GM18870 (cell line): ENCODE results near the gene TTBK2.

Experiments
- ATAC-seq: cut with Tn5 transposase; IDR thresholded peaks from one replicate; pipeline ENCODE4 v1.9.1; 2021; ENCODE audit warnings: moderate library complexity; ENCODE audit not compliant: unreplicated experiment

TTBK2 gene

DNA sequence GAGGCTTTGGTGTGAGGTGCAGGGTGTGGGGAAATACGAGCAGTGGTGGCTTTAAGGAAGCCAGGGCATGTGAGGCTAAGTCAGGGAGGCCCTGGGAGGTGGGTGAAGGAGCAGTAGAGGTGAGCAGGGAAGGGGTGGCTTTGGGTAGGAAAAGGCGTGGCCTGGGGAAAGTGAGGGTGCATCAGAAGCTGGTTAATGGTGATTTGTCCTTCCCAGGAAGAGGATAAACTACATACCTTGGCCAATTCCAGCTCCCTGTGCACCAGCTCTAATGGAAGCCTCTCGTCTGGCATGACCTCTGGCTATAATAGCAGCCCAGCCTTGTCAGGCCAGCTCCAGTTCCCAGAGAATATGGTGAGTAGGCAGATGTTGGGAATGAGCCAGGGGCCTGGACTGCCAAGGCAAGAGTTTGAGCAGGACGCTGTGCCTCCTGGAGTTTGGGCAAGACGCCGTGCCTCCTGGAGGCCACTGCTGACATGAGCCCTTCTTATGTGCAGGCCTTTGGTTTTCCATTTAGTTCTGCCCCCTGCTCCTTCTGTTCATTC, 225.0 kb downstream of the TTBK2 start:
- no peak for ATAC-seq

DNA sequence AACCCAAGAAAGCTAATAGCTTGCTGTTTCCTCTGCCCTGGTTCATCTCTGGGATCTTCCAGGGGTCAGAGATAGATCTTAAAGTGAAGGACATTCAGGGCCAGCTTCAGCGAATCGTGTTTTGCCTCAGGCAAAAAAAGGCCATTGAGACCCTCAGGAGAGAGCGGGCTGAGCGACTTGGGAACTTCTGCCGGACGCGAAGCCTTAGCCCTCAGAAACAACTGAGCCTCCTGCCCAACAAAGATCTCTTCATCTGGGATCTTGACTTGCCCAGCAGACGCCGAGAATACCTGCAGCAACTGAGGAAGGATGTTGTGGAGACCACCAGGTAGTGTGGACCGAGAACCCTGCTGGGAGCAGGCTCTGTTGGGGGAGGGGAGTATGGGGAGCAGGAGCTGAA, 226.2 kb downstream of the TTBK2 start:
- ATAC-seq: no peak

DNA sequence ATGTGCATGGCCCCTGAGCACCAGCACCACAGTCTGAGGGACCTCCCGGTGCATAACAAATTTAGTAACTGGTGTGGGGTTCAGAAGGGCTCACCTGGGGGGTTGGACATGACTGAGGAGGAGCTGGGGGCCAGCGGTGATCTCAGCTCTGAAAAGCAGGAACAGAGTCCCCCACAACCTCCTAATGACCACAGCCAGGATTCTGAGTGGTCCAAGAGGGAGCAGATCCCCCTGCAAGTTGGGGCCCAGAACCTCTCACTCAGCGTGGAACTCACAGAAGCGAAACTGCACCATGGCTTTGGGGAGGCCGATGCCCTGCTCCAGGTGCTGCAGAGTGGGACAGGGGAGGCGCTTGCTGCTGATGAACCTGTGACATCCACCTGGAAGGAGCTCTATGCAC, 226.6 kb downstream of the TTBK2 start:
- no peak for ATAC-seq

DNA sequence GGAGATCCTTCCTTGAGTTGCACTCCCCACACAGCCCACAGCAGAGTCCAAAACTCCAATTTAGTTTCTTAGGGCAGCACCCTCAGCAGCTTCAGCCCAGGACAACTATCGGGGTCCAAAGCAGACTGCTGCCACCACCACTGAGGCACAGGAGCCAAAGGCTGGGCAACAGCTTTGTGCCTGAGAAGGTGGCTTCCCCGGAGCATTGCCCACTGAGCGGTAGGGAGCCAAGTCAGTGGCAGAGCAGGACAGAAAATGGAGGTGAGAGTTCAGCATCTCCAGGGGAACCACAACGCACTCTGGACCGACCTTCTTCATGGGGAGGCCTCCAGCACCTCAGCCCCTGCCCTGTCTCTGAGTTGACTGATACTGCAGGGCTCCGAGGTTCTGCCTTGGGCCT, 227.1 kb downstream of the TTBK2 start:
- ATAC-seq: no peak

DNA sequence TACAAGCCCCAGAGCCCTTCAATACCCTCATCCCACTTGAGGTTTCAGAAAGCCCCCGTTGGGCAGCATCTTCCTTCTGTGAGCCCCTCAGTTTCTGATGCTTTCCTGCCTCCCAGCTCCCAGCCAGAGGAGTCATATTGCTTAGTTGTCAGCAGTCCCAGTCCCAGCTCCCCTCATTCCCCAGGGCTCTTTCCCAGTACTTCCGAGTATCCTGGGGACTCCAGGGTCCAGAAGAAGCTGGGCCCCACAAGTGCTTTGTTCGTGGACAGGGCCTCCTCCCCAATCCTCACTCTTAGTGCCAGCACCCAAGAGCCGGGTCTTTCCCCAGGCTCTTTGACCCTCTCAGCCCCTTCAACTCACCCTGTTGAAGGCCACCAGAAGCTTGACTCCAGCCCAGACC, 227.6 kb downstream of the TTBK2 start:
- ATAC-seq: no peak

DNA sequence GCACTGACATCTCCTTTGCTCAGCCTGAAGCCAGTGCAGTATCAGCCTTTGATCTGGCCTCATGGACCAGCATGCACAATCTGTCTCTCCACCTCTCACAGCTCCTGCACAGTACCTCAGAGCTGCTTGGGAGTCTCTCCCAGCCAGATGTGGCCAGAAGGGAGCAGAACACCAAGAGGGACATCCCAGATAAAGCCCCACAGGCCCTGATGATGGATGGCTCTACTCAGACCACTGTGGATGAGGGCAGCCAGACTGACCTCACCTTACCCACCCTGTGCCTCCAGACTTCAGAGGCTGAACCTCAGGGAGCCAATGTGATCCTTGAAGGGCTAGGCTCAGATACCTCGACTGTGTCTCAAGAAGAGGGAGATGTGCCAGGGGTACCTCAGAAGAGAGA, 228.0 kb downstream of the TTBK2 start:
- ATAC-seq: no peak

DNA sequence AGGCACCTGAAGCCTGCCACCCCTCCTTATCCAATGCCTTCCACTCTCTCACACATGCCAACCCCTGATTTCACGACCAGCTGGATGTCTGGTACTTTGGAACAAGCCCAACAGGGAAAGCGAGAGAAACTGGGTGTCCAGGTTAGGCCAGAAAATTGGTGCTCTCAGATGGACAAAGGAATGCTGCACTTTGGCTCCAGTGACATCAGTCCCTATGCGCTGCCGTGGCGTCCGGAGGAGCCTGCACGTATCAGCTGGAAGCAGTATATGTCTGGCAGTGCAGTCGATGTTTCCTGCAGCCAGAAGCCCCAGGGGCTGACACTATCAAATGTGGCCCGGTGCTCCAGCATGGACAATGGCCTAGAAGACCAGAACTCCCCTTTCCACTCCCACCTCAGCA, 228.8 kb downstream of the TTBK2 start:
- ATAC-seq: no peak

DNA sequence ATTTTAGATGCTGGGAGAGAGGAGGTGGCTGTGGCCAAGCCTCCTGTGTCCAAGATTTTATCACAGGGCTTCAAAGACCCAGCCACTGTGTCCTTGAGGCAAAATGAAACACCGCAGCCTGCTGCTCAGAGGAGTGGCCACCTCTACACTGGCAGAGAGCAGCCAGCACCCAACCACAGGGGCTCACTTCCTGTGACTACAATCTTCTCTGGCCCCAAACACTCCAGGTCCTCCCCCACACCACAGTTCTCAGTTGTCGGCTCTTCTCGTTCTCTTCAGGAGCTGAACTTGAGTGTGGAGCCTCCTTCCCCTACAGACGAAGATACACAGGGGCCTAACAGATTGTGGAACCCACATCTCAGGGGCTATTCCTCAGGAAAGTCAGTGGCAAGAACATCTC, 229.3 kb downstream of the TTBK2 start:
- ATAC-seq: no peak
